Esophagus squamous epithelium (tissue), 5 donors: ENCODE results near the gene KREMEN1. TPM values are rescaled to one million over a fixed set of nuclear protein-coding genes. Genes with fewer than 3 reads are reported as not detected.

Source experiments
- DNase-seq: peaks from one replicate; lab custom pipeline; 2025; lab: John Stamatoyannopoulos, UW
- H3K27ac ChIP-seq, 4 donors: fragments of 200-600 bp; sonication (generic); one replicate each; pipeline ENCODE4 v1.5.1; 2016 to 2019; ENCODE audit warnings: mild to moderate bottlenecking in 1 of 4
- H3K27me3 ChIP-seq, 4 donors: fragments of 200-600 bp; sonication (generic); 1 replicate in 3 of 4; 2 replicates in 1 of 4; pipeline versions ENCODE4 v1.5.1 to v1.6.0; 2017 to 2021; ENCODE audit warnings: antibody characterized with exemption in 1 of 4
- H3K36me3 ChIP-seq, 3 donors: fragments of 200-600 bp; sonication (generic); one replicate each; pipeline ENCODE4 v1.5.1; 2016 to 2019
- H3K4me1 ChIP-seq, 3 donors: fragments of 200-600 bp; sonication (generic); one replicate each; pipeline ENCODE4 v1.5.1; 2017 to 2019
- H3K4me3 ChIP-seq, 4 donors: fragments of 200-600 bp; sonication (generic); 1 replicate in 3 of 4; 2 replicates in 1 of 4; pipeline ENCODE4 v1.5.1; 2016 to 2019; ENCODE audit warnings: mild to moderate bottlenecking in 2 of 4, moderate library complexity in 1 of 4
- H3K9me3 ChIP-seq, 3 donors: fragments of 200-600 bp; sonication (generic); one replicate each; pipeline ENCODE4 v1.5.1; 2016 to 2019
- POLR2A ChIP-seq, 4 donors: fragments of 450-650 bp; IDR thresholded peaks; one replicate each; pipeline ENCODE4 v1.6.1; 2017; ENCODE audit warnings: antibody characterized with exemption in 4 of 4, mild to moderate bottlenecking in 4 of 4, moderate library complexity in 3 of 4
- WGBS, 2 donors: methylation state at CpG; one replicate each; pipeline ENCODE4 v1.1.5; 2018; 5-methylcytosine and 5-hydroxymethylcytosine counted together
- intact Hi-C: fragments of 100-400 bp; cut with DNase I; formaldehyde crosslinking; loops from one replicate; pipeline ENCODE4 v1.15.0; 2022
- total RNA-seq, 4 donors: library from RNA; depleted of rRNA; stranded (reverse); fragments of >200 nt; gene quantifications; one replicate each; pipeline ENCODE4 v1.1.0, GENCODE V29; 2016
- TF ChIP-seq, protein P1 (sequence below), 6 experiments: fragments of 450-650 bp in 4 of 6; fragments of 200-600 bp in 2 of 6; sonication (generic) in 2 of 6; IDR thresholded peaks; one replicate each; pipeline ENCODE4 v1.5.1; 2016 to 2019; ENCODE audit warnings: antibody characterized with exemption in 6 of 6, mild to moderate bottlenecking in 4 of 6, moderate library complexity in 4 of 6
- donor health status: DM: yes; HTN: yes; CAD: no.

The KREMEN1 gene
- total RNA-seq, 4 donors from 2014 or later: 34.3 to 64.8 (median 47.7) TPM

DNA sequence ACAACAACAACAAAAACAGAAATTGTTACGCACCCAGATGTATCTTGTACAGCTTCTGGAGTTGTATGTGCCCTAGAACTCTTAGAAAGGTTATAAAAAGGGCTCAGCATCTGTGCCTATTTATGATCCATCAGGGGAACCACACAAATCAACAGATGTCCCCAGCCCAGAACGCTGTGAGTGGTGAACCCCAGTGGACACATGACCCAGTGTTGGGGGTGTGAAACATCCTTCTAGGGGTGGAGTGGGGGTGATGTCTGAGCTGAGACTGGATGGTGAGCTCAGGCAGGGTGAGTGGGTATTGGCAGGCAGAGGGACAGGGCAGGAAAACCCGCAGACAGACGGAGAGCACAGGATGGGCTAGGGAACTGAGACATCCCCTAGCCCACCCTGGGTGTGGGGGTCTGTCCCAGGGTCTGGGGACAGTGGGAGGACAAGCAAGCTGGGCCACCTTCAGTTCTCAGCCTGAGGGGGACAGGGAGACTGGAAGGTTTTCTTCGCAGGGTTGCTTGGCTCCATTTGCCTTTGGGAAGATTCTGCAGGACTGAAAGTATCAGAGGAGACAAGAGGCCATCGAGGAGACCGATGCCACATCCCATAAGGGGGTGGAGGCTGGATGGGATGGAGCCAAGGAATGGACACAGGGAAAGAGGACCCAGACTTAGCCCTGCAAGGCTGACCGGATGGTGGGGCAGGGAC, 127.0 kb downstream of the KREMEN1 start:
- 77 to 89% methylated on average over 8 of the region's 8 CpGs for WGBS, 2 donors
- no peak overlapping the region for H3K27ac ChIP-seq

GRCh38 chr22:29200901-29201300, 128.1 kb downstream of the KREMEN1 start:
- Histone ChIP-seq H3K27ac (no peak overlapping the region), H3K4me3 (no peak overlapping the region), H3K27me3 (peaks cover 0 to 8% (median 0%) of the 10 kb centered on the region in 4 donors), H3K9me3 (no peaks in the 10 kb centered on the region), H3K36me3 (no peaks in the 10 kb centered on the region), H3K4me1 (peaks cover 7 to 27% (median 8%) of the 10 kb centered on the region in 3 donors)
- intact Hi-C loops: no loop called here
- no peak for DNase-seq
- no peak for TF ChIP-seq POLR2A (IDR thresholded peaks at IDR 0.05)
- TF ChIP-seq, protein P1, sequence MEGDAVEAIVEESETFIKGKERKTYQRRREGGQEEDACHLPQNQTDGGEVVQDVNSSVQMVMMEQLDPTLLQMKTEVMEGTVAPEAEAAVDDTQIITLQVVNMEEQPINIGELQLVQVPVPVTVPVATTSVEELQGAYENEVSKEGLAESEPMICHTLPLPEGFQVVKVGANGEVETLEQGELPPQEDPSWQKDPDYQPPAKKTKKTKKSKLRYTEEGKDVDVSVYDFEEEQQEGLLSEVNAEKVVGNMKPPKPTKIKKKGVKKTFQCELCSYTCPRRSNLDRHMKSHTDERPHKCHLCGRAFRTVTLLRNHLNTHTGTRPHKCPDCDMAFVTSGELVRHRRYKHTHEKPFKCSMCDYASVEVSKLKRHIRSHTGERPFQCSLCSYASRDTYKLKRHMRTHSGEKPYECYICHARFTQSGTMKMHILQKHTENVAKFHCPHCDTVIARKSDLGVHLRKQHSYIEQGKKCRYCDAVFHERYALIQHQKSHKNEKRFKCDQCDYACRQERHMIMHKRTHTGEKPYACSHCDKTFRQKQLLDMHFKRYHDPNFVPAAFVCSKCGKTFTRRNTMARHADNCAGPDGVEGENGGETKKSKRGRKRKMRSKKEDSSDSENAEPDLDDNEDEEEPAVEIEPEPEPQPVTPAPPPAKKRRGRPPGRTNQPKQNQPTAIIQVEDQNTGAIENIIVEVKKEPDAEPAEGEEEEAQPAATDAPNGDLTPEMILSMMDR (IDR thresholded peaks at IDR 0.05): no peak
- WGBS, 2 donors: 92 to 100% methylated on average over 2 to 7 of the region's 7 CpGs

More for the DNA sequence above, 127.0 kb downstream of the KREMEN1 start:
- no peak for TF ChIP-seq POLR2A (IDR thresholded peaks at IDR 0.05)
- TF ChIP-seq, protein P1 (IDR thresholded peaks at IDR 0.05): no peak
- DNase-seq: no peak
- intact Hi-C loops: no loop called here
- H3K36me3 ChIP-seq: no peaks in the 10 kb centered on the region
- H3K9me3 ChIP-seq: no peaks in the 10 kb centered on the region
- no peak overlapping the region for H3K4me3 ChIP-seq
- H3K27me3 ChIP-seq: no peaks in the 10 kb centered on the region
- H3K4me1 ChIP-seq: peaks cover 0 to 18% (median 8%) of the 10 kb centered on the region in 3 donors

- no peak overlapping the region for H3K4me3 ChIP-seq
- H3K27ac ChIP-seq: peak overlapping the region in 3 of 4 donors; percentile 2 to 65 (median 59)
- peaks cover 11 to 36% (median 15%) of the 10 kb centered on the region in 3 donors for H3K4me1 ChIP-seq
- H3K36me3 ChIP-seq: no peaks in the 10 kb centered on the region
- intact Hi-C loops: no loop called here
- 78 to 81% methylated on average over 3 to 7 of the region's 7 CpGs for WGBS, 2 donors
- peaks cover 0 to 17% (median 0%) of the 10 kb centered on the region in 4 donors for H3K27me3 ChIP-seq
- H3K9me3 ChIP-seq: no peaks in the 10 kb centered on the region
- no peak for DNase-seq
- TF ChIP-seq, protein P1 (IDR thresholded peaks at IDR 0.05): no peak
- TF ChIP-seq POLR2A (IDR thresholded peaks at IDR 0.05): no peak
Measured at GRCh38 chr22:29201782-29202181, 128.9 kb downstream of the KREMEN1 start.

DNA sequence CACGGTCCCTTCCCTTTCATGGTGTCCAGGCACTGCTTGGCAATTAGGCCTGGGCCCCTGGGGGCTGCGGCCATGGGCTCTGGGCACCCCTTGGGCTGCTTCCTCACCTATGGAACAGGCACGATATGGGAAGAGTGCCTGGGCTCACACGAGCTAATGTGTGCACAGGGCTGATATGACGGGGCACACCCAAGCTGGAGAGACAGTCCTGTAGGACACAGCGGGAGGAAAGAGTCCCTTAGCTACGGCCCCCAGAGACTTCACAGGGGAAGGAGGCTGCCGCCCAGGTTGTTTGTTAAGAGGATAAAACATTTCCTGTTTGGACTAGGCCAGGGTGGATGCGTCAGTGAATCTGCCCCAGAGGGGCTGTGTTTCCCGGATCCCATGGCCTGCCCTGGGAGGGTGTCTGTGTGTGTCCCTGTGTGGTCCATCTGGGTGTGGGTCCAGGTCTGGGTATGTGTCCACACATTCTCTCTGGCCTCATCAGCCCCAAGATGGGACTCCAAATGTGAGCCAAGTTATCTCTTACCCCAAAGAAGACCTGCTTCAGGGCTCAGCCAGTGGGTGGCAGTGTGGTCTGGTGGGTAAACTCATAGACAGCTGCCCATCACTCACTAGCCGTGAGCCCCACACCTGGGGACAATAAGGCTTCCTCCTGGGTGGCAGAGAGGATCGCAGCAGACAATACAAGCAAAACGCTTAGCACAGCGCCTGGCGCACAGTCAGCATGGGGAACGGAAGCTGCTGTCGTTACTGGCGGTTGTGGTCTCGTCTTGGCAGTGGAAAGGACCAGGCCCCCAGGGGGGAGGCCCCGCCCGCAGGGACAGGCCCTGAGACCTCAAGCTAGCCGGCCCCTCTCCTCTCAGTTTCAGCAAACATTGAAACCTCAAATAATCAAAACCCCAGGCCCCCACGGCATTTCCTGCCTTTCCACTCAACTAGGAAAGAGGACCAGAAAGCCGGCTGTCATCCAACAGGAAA, 129.7 kb downstream of the KREMEN1 start:
- Histone ChIP-seq H3K27me3 (peaks cover 0 to 20% (median 0%) of the 10 kb centered on the region in 4 donors), H3K36me3 (no peaks in the 10 kb centered on the region), H3K4me1 (peaks cover 11 to 42% (median 15%) of the 10 kb centered on the region in 3 donors), H3K4me3 (no peak overlapping the region), H3K9me3 (no peaks in the 10 kb centered on the region), H3K27ac (peak overlapping the region in 3 of 4 donors; percentile 2 to 65 (median 59))
- intact Hi-C loops: no loop called here
- DNase-seq: no peak
- WGBS, 2 donors: 42 to 63% methylated on average over 4 to 10 of the region's 24 CpGs
- TF ChIP-seq, protein P1 (IDR thresholded peaks at IDR 0.05): peak in 2 of 6 experiments; percentile 12 to 25
- TF ChIP-seq POLR2A (IDR thresholded peaks at IDR 0.05): no peak
